ENCODE data around the gene GALNT7. TPM values are rescaled to one million over a fixed set of nuclear protein-coding genes. Genes with fewer than 3 reads are reported as not detected.

Gene GALNT7
- total and polyA plus RNA-seq, 4 donors = 9.3 to 32.7 (median 14.3) TPM

DNA sequence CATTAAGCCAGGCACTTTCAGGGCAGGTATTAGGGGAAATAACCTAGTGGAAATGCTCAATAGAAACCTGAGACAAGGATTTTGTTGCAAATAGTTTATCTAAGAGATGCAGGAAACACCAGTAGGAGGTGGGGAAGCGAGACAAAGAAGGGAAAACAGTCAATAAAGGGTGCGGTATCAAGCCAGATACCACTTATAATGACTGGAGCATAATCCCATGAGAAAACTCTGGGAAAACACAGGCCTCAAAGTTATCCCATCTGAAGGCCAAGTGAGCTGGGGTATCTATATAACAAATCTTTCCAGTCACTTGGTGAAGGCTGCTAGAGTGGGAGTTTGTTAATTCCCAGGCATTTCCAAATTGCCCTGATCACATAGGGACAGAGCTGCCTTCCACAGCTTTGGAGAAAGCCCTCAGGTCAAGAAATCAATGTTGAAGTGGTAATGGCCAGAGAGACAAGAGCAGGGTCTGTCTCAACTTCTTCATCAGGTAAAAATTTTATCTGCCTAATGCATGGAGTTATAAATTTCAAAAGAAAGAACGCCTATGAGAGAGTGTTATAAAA lies 175.3 kb downstream of the GALNT7 start:
- peaks cover 0 to 2% (median 0%) of the 10 kb centered on the region in 5 donors for H3K4me1 ChIP-seq (ENCODE audit: control insufficient read depth in 5 of 5, insufficient read depth in 5 of 5, low read length in 5 of 5)
- WGBS, 2 donors = 86 to 87% methylated on average over 3 of the region's 3 CpGs
- no peak for ATAC-seq (ENCODE audit: insufficient read depth, low FRiP score)
- TF ChIP-seq, protein P1, sequence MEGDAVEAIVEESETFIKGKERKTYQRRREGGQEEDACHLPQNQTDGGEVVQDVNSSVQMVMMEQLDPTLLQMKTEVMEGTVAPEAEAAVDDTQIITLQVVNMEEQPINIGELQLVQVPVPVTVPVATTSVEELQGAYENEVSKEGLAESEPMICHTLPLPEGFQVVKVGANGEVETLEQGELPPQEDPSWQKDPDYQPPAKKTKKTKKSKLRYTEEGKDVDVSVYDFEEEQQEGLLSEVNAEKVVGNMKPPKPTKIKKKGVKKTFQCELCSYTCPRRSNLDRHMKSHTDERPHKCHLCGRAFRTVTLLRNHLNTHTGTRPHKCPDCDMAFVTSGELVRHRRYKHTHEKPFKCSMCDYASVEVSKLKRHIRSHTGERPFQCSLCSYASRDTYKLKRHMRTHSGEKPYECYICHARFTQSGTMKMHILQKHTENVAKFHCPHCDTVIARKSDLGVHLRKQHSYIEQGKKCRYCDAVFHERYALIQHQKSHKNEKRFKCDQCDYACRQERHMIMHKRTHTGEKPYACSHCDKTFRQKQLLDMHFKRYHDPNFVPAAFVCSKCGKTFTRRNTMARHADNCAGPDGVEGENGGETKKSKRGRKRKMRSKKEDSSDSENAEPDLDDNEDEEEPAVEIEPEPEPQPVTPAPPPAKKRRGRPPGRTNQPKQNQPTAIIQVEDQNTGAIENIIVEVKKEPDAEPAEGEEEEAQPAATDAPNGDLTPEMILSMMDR (IDR thresholded peaks at IDR 0.05; ENCODE audit: control extremely low read depth, extremely low read depth) = no peak
- no peak for DNase-seq
- H3K4me3 ChIP-seq = no peak overlapping the region
- peak overlapping the region in 1 of 2 donors; percentile 21 for H3K27ac ChIP-seq (ENCODE audit: low read depth in 1 of 2, low read length in 1 of 2)
- no peak overlapping the region for H3K9ac ChIP-seq (ENCODE audit: insufficient read depth in 1 of 2, low read length in 2 of 2)
- no peaks in the 10 kb centered on the region for H3K27me3 ChIP-seq (ENCODE audit: control insufficient read depth in 3 of 3, insufficient read depth in 3 of 3, low read length in 2 of 3)
- no peaks in the 10 kb centered on the region for H3K36me3 ChIP-seq (ENCODE audit: control insufficient read depth in 4 of 4, insufficient read depth in 4 of 4, low read length in 4 of 4)
- no peaks in the 10 kb centered on the region for H3K9me3 ChIP-seq (ENCODE audit: control insufficient read depth in 4 of 4, insufficient read depth in 3 of 4, low read length in 3 of 4)

DNA sequence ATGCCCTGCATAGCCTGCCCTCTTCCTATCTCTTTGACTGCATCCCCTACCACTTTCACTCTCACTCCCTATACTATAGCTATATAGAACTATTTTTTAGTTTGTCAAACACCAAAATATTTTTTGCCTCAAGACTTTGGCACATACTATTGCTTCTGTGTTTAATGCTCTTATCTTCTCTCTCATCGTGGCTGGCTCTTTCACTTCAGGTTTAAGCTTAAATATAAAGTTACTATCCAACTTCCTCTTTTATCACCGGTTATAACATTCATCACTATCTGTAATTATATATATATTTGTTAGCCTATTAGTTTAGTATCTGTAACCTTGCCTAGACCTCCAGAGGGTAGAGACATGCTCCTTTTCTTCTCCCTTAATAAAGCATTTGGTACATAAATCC lies 177.0 kb downstream of the GALNT7 start:
- ATAC-seq (ENCODE audit: insufficient read depth, low FRiP score) = no peak
- Histone ChIP-seq H3K9me3 (ENCODE audit: control insufficient read depth in 4 of 4, insufficient read depth in 3 of 4, low read length in 3 of 4) (no peaks in the 10 kb centered on the region), H3K27ac (ENCODE audit: low read depth in 1 of 2, low read length in 1 of 2) (no peak overlapping the region), H3K27me3 (ENCODE audit: control insufficient read depth in 3 of 3, insufficient read depth in 3 of 3, low read length in 2 of 3) (no peaks in the 10 kb centered on the region), H3K9ac (ENCODE audit: insufficient read depth in 1 of 2, low read length in 2 of 2) (no peak overlapping the region), H3K4me1 (ENCODE audit: control insufficient read depth in 5 of 5, insufficient read depth in 5 of 5, low read length in 5 of 5) (peaks cover 0 to 2% (median 0%) of the 10 kb centered on the region in 5 donors), H3K4me3 (no peak overlapping the region), H3K36me3 (ENCODE audit: control insufficient read depth in 4 of 4, insufficient read depth in 4 of 4, low read length in 4 of 4) (no peaks in the 10 kb centered on the region)
- no peak for DNase-seq
- TF ChIP-seq, protein P1 (IDR thresholded peaks at IDR 0.05; ENCODE audit: control extremely low read depth, extremely low read depth) = no peak
- 28 to 45% methylated on average over 2 of the region's 2 CpGs for WGBS, 2 donors

DNA sequence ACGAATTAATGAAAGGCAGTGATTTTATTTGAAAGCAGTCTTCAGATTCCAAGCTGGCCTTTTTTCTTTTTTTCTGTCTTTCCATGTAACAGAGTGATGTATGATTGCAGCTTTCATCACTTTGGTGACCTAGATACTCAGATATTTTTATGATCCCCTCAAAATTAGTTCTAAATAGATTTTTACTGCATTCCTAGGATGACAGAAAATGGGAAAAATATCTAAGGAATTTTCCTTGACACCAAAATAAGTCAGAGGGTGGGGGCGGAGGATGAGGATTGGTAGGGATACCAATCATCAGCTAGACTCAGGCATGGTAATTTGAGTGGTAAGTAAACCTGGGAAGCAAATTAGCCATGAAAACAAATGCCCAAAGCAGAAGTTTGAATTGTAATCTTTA lies 177.5 kb downstream of the GALNT7 start:
- H3K9ac ChIP-seq (ENCODE audit: insufficient read depth in 1 of 2, low read length in 2 of 2) = no peak overlapping the region
- TF ChIP-seq, protein P1 (IDR thresholded peaks at IDR 0.05; ENCODE audit: control extremely low read depth, extremely low read depth) = no peak
- no peaks in the 10 kb centered on the region for H3K36me3 ChIP-seq (ENCODE audit: control insufficient read depth in 4 of 4, insufficient read depth in 4 of 4, low read length in 4 of 4)
- 79 to 86% methylated on average over 2 of the region's 2 CpGs for WGBS, 2 donors
- peaks cover 0 to 2% (median 0%) of the 10 kb centered on the region in 5 donors for H3K4me1 ChIP-seq (ENCODE audit: control insufficient read depth in 5 of 5, insufficient read depth in 5 of 5, low read length in 5 of 5)
- no peaks in the 10 kb centered on the region for H3K9me3 ChIP-seq (ENCODE audit: control insufficient read depth in 4 of 4, insufficient read depth in 3 of 4, low read length in 3 of 4)
- no peak overlapping the region for H3K27ac ChIP-seq (ENCODE audit: low read depth in 1 of 2, low read length in 1 of 2)
- H3K4me3 ChIP-seq = no peak overlapping the region
- ATAC-seq (ENCODE audit: insufficient read depth, low FRiP score) (no peak), DNase-seq (no peak)
- H3K27me3 ChIP-seq (ENCODE audit: control insufficient read depth in 3 of 3, insufficient read depth in 3 of 3, low read length in 2 of 3) = no peaks in the 10 kb centered on the region

DNA sequence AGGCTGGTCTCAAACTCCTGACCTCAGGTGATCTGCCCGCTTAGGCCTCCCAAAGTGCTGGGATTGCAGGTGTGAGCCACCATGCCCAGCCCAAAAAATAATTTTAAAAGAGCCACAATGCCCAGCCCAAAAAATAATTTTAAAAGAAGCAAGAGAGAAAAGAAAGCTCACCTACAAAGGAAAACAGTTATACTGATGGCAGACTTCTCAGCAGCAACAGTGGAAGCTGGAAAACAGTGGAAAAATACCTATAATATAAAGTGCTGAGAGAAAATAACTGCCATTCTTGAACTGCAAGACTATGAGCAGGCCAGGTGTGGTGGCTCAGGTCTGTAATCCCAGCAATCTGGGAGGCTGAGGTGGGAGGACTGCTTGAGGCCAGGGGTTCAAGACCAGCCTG lies 178.9 kb downstream of the GALNT7 start:
- ATAC-seq (ENCODE audit: insufficient read depth, low FRiP score) = no peak
- DNase-seq = no peak
- H3K27ac ChIP-seq (ENCODE audit: low read depth in 1 of 2, low read length in 1 of 2) = no peak overlapping the region
- no peaks in the 10 kb centered on the region for H3K9me3 ChIP-seq (ENCODE audit: control insufficient read depth in 4 of 4, insufficient read depth in 3 of 4, low read length in 3 of 4)
- no peak overlapping the region for H3K9ac ChIP-seq (ENCODE audit: insufficient read depth in 1 of 2, low read length in 2 of 2)
- H3K36me3 ChIP-seq (ENCODE audit: control insufficient read depth in 4 of 4, insufficient read depth in 4 of 4, low read length in 4 of 4) = no peaks in the 10 kb centered on the region
- no peaks in the 10 kb centered on the region for H3K27me3 ChIP-seq (ENCODE audit: control insufficient read depth in 3 of 3, insufficient read depth in 3 of 3, low read length in 2 of 3)
- 98 to 100% methylated on average over 1 of the region's 1 CpG for WGBS, 2 donors
- TF ChIP-seq, protein P1 (IDR thresholded peaks at IDR 0.05; ENCODE audit: control extremely low read depth, extremely low read depth) = no peak
- H3K4me1 ChIP-seq (ENCODE audit: control insufficient read depth in 5 of 5, insufficient read depth in 5 of 5, low read length in 5 of 5) = peaks cover 0 to 2% (median 0%) of the 10 kb centered on the region in 5 donors
- no peak overlapping the region for H3K4me3 ChIP-seq
